Measurements from ENCODE around the gene RPL37. TPM values are rescaled to one million over a fixed set of nuclear protein-coding genes. Genes with fewer than 3 reads are reported as not detected.
"Not testable (repeated sequence)": the region's sequence is repeated elsewhere in the genome, so short reads cannot be mapped to it uniquely, and the experiment has no call there.

RPL37 gene
- total RNA-seq, 2 experiments from 2014 or later: 1,566 to 1,592 TPM

DNA sequence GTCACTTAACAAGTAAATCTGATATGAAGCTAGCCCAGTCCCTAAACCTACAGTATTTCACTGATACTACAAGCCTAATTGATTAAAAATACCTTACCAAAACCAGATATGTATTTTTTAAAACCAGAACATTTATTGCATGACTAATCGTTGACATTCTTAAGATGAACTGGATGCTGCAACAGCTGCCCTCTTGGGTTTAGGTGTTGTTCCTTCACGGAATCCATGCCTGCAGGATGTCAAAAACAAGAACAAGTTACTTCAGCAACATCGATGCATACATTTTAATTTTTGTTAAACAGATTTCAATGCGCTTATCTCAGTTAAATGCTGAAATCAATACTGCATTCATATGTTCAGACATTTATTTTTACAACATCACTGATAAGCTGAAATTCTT, 2.7 kb downstream of the RPL37 start:
- peak overlapping the region; percentile 97 for H3K4me3 Mint-ChIP-seq
- CTCF ChIA-PET: interaction anchor here (1.1 to 1.7 kb wide), 3 partner anchors 10 to 24 kb away, joined by 3 to 5 read pairs (median 3); no protein-coding TSS in a partner anchor
- H3K9me3 Mint-ChIP-seq (ENCODE audit: insufficient read depth): no peaks in the 10 kb centered on the region
- no peak for ATAC-seq
- no peak for DNase-seq
- H3K36me3 Mint-ChIP-seq (ENCODE audit: low read depth): peaks cover 78% of the 10 kb centered on the region
- H3K4me1 Mint-ChIP-seq (ENCODE audit: low read depth): peaks cover 68% of the 10 kb centered on the region
- H3K27me3 Mint-ChIP-seq (ENCODE audit: low read depth): no peaks in the 10 kb centered on the region
- H3K27ac Mint-ChIP-seq: peak overlapping the region; percentile 66
- POLR2A ChIA-PET: interaction anchor here (0.7 to 1.6 kb wide), 5 partner anchors 34 to 151 kb away, joined by 3 to 8 read pairs (median 3); partner anchors contain the start of genes PRKAA1 and TTC33

DNA sequence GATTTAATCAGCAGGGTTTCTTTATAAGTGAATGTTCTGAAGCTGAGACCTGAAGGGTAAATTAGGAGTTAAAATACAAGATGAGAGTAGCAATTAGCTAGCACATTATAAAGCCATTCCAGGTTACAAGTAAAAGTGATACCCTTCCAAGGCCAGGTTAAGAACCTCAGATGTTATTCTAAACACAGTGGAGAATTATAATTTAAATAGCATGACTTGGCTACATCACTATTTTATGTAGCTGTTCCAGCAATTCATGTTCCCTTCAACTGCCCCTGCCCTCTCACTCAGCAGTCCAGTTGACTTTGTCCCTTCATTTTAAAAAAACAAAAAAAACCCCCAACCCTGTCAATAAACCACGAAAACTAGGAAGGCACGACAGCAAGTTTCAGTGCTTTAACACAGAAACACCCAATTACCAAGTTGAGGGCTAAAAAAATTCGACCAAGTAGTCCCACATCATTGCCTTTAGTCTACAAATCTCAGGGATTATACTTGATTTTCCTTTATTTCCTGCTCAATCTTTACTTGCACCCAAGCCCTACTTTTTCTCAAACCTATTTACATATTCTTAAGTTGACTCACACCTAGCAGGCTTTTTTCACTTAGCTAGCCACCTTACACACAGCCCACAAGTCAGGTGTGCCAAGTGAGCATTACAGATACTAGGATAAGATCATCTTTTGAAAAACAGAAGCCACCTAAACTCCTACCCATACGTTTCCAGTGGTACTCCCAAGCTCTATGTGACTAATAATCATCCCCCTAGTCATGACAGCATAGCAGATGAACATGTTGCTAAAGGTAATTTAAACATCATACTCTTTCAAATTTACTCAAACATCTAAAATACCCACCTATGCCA, 3.4 kb downstream of the RPL37 start:
- Mint-ChIP-seq H3K27me3 (ENCODE audit: low read depth) (no peaks in the 10 kb centered on the region), H3K9me3 (ENCODE audit: insufficient read depth) (no peaks in the 10 kb centered on the region), H3K36me3 (ENCODE audit: low read depth) (peaks cover 84% of the 10 kb centered on the region), H3K4me3 (peak overlapping the region; percentile 97), H3K4me1 (ENCODE audit: low read depth) (peaks cover 66% of the 10 kb centered on the region), H3K27ac (peak overlapping the region; percentile 66)
- POLR2A ChIA-PET: interaction anchor here (1.2 to 1.8 kb wide), 4 partner anchors 24 to 150 kb away, joined by 3 to 8 read pairs (median 4); partner anchors contain the start of gene PRKAA1
- DNase-seq (no peak), ATAC-seq (no peak)
- CTCF ChIA-PET: interaction anchor here (1.1 to 1.7 kb wide), 2 partner anchors 16 to 24 kb away, joined by 3 to 5 read pairs; no protein-coding TSS in a partner anchor

DNA sequence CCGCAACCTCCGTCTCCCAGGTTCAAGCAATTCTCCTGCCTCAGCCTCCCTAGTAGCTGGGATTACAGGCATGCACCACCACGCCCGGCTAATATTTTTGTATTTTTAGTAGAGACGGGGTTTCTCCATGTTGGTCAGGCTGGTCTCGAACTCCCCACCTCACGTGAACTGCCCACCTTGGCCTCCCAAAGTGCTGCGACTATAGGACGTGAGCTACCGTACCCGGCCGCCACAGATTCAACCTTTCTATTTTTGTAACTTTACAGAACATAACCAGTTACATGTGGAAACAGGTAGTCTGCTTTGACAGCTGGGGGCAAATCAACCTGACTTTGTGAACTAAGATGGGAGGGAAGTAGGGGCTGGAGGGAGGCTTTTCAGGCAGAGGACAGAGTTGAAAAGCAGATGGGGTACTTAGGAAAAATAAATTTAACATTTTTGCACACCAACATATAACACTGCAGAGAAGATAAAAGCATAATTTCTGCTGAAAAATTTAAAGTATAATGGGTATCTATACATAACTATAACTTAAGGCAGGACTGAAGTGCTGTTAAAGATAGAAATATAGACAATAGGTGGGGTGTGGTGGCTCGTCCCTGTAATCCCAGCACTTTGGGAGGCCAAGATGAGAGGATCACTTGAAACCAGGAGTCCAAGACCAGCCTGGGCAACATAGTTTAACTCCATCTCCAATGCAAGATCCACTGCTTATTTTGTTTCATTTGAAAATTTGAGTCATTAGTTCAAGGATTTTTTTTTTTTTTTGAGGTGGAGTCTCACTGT, 5.1 kb downstream of the RPL37 start:
- Mint-ChIP-seq H3K36me3 (ENCODE audit: low read depth) (peaks cover 86% of the 10 kb centered on the region), H3K27me3 (ENCODE audit: low read depth) (no peaks in the 10 kb centered on the region), H3K4me3 (no peak overlapping the region), H3K9me3 (ENCODE audit: insufficient read depth) (no peaks in the 10 kb centered on the region), H3K4me1 (ENCODE audit: low read depth) (peaks cover 51% of the 10 kb centered on the region), H3K27ac (no peak overlapping the region)
- POLR2A ChIA-PET: interaction anchor here (0.6 to 1.8 kb wide), 5 partner anchors 9 to 69 kb away, joined by 3 to 5 read pairs (median 3); no protein-coding TSS in a partner anchor
- no peak for DNase-seq
- ATAC-seq: no peak
- CTCF ChIA-PET: no interaction called here

DNA sequence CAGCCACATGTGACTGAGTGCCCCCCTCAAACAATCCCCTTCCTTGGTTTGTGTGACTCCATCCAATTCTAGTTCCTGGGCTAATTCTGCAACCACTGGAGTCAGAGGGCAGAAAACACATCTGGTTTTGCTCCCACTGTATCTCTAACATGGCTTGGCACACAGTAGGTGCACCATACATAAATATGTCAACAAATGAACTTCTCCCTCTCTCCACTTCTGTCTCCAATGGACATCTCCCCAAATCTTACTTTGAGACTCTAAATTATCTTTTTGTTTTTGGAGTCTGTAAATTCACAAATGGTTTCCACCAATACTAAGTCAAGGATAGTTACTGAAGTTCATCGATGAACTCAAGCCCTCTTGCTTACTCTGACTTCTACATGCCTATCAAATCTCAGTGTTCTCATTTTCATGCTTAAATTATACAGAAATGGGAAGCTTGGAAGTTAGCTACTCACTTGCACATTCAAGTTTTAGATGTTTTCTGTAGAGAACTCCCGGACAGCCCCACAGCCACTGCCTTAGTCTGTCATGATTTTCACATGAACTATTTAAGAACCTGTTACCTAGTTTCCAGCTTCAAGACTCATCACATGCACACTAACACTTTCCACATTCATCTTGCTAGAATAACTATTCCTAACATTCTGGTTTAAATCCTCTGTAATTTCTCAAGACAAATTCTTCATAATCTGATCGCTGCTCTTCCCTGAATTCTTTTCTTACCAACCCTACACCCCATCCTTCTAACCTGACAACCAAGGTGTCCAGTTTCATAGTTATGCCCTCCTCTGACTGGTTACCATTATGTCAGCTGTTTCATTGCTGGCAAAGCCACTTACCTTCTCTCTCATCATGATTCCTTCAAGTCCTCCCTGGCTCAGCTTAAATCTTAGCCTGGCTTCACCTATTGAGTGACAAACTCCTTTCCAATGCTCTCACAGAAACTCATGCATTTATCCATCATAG, 6.0 kb downstream of the RPL37 start:
- Mint-ChIP-seq H3K4me3 (no peak overlapping the region), H3K9me3 (ENCODE audit: insufficient read depth) (no peaks in the 10 kb centered on the region), H3K36me3 (ENCODE audit: low read depth) (peaks cover 77% of the 10 kb centered on the region), H3K4me1 (ENCODE audit: low read depth) (peaks cover 49% of the 10 kb centered on the region), H3K27ac (peak overlapping the region; percentile 56), H3K27me3 (ENCODE audit: low read depth) (no peaks in the 10 kb centered on the region)
- DNase-seq (no peak), ATAC-seq (no peak)
- POLR2A ChIA-PET: interaction anchor here (1.1 to 1.4 kb wide), 2 partner anchors 9 to 18 kb away, joined by 3 to 5 read pairs; no protein-coding TSS in a partner anchor
- CTCF ChIA-PET: no interaction called here

DNA sequence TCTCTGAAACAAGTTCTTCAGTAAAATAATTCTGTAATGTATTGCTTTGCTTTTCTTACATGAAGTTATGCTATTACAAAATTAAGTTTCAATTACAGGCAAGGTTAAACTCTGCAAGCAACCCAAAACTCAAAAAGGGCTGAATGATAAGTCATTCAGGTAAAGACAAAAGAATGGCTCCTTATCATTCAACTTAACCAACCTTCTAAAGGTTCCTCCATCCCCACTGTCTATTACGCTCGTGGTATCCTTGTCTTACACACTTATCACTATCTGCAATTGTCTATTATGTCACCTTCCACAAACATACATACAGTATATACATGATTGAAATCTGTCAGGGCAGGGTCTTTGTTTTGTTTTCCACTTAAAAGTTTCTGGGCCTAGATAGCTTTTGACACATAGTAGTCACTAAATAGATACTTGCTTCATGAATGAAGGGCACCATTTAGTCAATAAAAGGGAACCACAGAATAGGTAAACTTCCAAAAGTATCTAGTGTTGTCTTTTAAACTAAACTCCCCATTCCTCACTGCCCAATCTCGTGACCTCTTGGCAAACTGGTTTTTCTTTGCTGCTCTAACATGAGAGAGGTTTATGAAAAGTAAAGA, 6.9 kb downstream of the RPL37 start:
- H3K9me3 Mint-ChIP-seq (ENCODE audit: insufficient read depth): no peaks in the 10 kb centered on the region
- no peak overlapping the region for H3K27ac Mint-ChIP-seq
- H3K27me3 Mint-ChIP-seq (ENCODE audit: low read depth): no peaks in the 10 kb centered on the region
- H3K4me3 Mint-ChIP-seq: no peak overlapping the region
- H3K4me1 Mint-ChIP-seq (ENCODE audit: low read depth): peaks cover 41% of the 10 kb centered on the region
- H3K36me3 Mint-ChIP-seq (ENCODE audit: low read depth): peaks cover 73% of the 10 kb centered on the region
- DNase-seq: no peak
- ATAC-seq: no peak
- ChIA-PET POLR2A (interaction anchor here (0.7 kb wide), 1 partner anchor 20 kb away, joined by 3 read pairs; no protein-coding TSS in a partner anchor), CTCF (no interaction called here)

DNA sequence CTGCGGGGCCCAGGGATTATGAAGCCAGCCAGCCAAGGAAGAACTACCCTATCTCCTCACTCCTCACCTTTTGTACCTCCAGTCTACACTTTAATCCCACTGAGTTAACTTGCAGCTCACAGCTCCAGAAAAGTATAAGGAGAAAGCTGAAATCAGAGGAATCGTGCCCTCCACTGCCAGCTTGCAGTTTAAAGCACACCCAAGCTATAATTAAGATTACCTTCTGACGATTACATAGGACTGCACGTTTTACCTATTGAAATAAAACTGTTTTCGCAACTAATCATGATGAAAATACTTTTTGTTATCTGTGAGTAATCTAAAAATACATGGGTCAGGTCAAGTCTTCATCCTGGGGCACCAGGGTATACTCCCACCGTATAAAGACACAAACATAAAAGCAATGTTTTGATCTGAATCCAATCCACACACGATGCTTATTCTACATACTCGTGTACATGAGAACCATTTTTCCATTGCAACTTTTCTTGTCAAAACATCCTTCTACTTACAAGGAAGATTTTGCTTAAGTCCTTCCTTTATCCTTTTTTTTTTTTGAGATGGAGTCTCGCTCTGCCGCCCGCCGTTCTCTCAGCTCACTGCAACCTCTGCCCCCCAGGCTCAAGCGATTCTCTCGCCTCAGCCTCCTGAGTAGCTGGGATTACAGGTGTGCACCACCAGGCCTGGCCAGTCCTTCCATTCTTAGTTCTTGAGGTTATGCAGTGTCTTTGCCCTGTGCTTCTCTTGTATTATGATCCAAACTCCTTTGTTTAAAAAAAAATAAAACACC, 7.6 kb downstream of the RPL37 start:
- ChIA-PET CTCF (no interaction called here), POLR2A (interaction anchor here (0.7 to 1.1 kb wide), 3 partner anchors 19 to 30 kb away, joined by 3 to 4 read pairs (median 3); no protein-coding TSS in a partner anchor)
- peaks cover 65% of the 10 kb centered on the region for H3K36me3 Mint-ChIP-seq (ENCODE audit: low read depth)
- no peaks in the 10 kb centered on the region for H3K9me3 Mint-ChIP-seq (ENCODE audit: insufficient read depth)
- peaks cover 34% of the 10 kb centered on the region for H3K4me1 Mint-ChIP-seq (ENCODE audit: low read depth)
- H3K4me3 Mint-ChIP-seq: no peak overlapping the region
- no peak for DNase-seq
- H3K27ac Mint-ChIP-seq: no peak overlapping the region
- no peak for ATAC-seq
- H3K27me3 Mint-ChIP-seq (ENCODE audit: low read depth): no peaks in the 10 kb centered on the region

DNA sequence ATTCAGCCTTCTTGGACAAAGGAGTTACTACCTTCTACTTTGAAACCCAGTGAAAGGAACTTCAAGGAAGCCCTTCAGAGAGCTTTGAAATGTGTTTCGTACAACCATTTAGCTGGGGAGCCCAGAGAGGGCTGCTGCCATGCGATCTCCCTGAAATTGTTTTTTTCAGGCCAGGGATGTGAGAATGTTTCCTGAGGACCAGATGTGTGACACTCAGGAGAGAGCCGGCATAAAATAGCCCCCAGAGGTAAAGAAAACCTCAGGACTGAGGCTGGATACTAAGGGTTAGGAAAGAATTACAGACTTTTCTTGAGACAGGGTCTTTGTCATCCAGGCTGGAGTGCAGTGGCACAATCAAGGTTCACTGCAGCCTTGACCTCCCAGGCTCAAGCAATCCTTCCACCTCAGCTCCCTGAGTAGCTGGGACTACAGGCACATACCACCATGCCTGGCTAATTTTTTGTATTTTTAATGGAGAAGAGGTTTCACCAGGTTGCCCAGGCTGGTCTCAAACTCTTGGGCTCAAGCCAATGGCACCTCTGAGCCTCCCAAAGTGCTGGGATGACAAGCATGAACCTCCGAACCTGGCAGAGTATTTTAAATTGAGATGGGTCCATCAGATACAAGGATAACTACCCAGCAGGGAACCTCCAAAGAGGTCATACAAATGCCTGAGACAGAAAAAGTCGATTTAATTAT, 8.4 kb downstream of the RPL37 start:
- no peak overlapping the region for H3K4me3 Mint-ChIP-seq
- POLR2A ChIA-PET: interaction anchor here (0.9 to 1.1 kb wide), 3 partner anchors 8 to 29 kb away, joined by 3 to 4 read pairs (median 3); partner anchors contain the start of gene RPL37
- no peaks in the 10 kb centered on the region for H3K27me3 Mint-ChIP-seq (ENCODE audit: low read depth)
- peaks cover 26% of the 10 kb centered on the region for H3K4me1 Mint-ChIP-seq (ENCODE audit: low read depth)
- no peak for DNase-seq
- no peak overlapping the region for H3K27ac Mint-ChIP-seq
- ATAC-seq: no peak
- CTCF ChIA-PET: no interaction called here
- peaks cover 58% of the 10 kb centered on the region for H3K36me3 Mint-ChIP-seq (ENCODE audit: low read depth)
- H3K9me3 Mint-ChIP-seq (ENCODE audit: insufficient read depth): no peaks in the 10 kb centered on the region

DNA sequence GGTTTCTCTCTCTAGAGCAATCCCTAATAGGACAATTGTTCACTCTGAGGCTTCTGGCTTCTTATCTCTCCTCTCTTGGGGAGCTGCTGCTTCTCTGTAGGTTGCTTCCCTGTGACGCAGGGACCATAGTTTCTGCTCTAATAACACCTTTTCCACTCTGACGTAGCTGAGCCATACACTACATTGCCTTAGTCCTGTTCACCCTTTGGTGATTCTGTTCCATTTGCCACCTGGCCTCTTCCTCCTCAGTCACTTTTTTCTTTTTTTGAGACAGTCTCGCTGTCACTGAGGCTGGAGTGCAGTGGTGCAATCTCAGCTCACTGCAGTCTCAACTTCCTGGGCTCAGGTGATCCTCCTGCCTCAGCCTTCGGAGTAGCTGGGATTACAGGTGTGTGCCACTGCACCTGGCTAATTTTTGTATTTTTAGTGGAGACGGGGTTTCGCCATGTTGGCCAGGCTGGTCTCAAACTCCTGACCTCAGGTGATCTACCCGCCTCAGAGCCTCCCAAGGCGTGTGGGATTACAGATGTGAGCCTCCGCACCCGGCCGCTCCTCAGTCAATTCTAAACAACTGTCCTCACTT, 9.5 kb downstream of the RPL37 start:
- CTCF ChIA-PET: not testable (repeated sequence)

DNA sequence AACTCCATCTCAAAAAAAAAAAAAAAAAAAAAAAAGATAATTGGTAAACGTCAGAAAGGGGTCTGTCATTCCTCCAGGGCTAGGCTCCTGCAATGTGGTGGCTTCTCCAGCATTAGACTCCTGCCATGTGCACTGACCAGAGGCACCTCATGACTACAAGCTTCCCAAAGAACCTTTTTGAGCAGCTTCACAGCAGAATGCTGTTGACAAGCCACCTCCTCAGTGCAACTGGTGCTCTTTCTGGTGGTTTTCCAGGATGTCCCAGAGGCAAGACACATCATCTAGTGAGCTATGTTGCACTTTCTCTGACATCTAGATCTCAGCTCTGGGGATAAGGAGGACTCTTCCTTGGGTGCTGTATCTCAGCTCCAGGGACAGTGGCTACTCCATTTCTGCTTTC, 11.6 kb downstream of the RPL37 start:
- Mint-ChIP-seq H3K9me3 (ENCODE audit: insufficient read depth) (no peaks in the 10 kb centered on the region), H3K4me3 (no peak overlapping the region), H3K4me1 (ENCODE audit: low read depth) (peaks cover 7% of the 10 kb centered on the region), H3K36me3 (ENCODE audit: low read depth) (peaks cover 32% of the 10 kb centered on the region), H3K27ac (no peak overlapping the region), H3K27me3 (ENCODE audit: low read depth) (no peaks in the 10 kb centered on the region)
- ChIA-PET CTCF (interaction anchor here (0.7 kb wide), 1 partner anchor 55 kb away, joined by 3 read pairs; no protein-coding TSS in a partner anchor), POLR2A (interaction anchor here (0.6 kb wide), 1 partner anchor 27 kb away, joined by 3 read pairs; no protein-coding TSS in a partner anchor)
- no peak for DNase-seq
- no peak for ATAC-seq

More for the DNA sequence above, 9.5 kb downstream of the RPL37 start:
- not testable (repeated sequence) for H3K4me3 Mint-ChIP-seq; H3K9me3 Mint-ChIP-seq (ENCODE audit: insufficient read depth); ATAC-seq; DNase-seq; H3K27ac Mint-ChIP-seq; H3K27me3 Mint-ChIP-seq (ENCODE audit: low read depth)
- POLR2A ChIA-PET: interaction anchor here (0.7 to 1.1 kb wide), 2 partner anchors 10 to 1750 kb away, joined by 3 read pairs; partner anchors contain the start of gene RPL37
- H3K4me1 Mint-ChIP-seq (ENCODE audit: low read depth): peaks cover 22% of the 10 kb centered on the region
- H3K36me3 Mint-ChIP-seq (ENCODE audit: low read depth): peaks cover 51% of the 10 kb centered on the region

All from activated CD8-positive, alpha-beta T cell treated with anti-CD3 and anti-CD28 coated beads, Interleukin-2, amount 10 ng/mL, durations not matched to agents 7 days and 5 days (primary cell).